Measurements from ENCODE around the gene HRG.

DNA sequence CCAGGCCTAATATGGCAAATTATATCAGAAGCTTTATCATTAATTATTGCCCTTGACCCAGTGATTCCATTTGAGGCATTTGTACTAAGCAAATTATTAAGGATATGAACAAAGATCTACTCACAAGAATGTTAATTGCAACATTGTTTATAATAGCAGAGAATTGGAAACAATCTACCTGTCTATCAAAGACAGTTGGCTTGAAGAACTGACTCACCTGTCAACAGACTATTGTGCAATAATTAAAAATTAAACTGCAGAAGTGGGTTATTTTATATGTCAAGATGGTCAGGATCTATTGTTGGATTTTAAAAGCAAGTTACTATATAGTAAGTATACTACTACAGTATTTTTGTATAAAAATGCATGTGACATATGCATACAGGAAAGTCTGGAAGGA is 32.3 kb upstream of the HRG start:
- TF ChIP-seq TAF1 (IDR thresholded peaks at IDR 0.05; ENCODE audit: borderline replicate concordance, insufficient read depth, low read length): no peak
- TF ChIP-seq, protein P1, sequence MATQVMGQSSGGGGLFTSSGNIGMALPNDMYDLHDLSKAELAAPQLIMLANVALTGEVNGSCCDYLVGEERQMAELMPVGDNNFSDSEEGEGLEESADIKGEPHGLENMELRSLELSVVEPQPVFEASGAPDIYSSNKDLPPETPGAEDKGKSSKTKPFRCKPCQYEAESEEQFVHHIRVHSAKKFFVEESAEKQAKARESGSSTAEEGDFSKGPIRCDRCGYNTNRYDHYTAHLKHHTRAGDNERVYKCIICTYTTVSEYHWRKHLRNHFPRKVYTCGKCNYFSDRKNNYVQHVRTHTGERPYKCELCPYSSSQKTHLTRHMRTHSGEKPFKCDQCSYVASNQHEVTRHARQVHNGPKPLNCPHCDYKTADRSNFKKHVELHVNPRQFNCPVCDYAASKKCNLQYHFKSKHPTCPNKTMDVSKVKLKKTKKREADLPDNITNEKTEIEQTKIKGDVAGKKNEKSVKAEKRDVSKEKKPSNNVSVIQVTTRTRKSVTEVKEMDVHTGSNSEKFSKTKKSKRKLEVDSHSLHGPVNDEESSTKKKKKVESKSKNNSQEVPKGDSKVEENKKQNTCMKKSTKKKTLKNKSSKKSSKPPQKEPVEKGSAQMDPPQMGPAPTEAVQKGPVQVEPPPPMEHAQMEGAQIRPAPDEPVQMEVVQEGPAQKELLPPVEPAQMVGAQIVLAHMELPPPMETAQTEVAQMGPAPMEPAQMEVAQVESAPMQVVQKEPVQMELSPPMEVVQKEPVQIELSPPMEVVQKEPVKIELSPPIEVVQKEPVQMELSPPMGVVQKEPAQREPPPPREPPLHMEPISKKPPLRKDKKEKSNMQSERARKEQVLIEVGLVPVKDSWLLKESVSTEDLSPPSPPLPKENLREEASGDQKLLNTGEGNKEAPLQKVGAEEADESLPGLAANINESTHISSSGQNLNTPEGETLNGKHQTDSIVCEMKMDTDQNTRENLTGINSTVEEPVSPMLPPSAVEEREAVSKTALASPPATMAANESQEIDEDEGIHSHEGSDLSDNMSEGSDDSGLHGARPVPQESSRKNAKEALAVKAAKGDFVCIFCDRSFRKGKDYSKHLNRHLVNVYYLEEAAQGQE (IDR thresholded peaks at IDR 0.05; ENCODE audit: insufficient read depth in 1 of 2, low read depth in 2 of 2, low read length in 2 of 2): no peak
- no peak for TF ChIP-seq SIN3A (IDR thresholded peaks at IDR 0.05; ENCODE audit: borderline replicate concordance, insufficient read depth, low read length)
- TF ChIP-seq POLR2AphosphoS5 (IDR thresholded peaks at IDR 0.05; ENCODE audit: low read depth, low read length): no peak

All from PFSK-1 (cell line).